Measurements from ENCODE around the gene HEMGN.

The HEMGN gene

DNA sequence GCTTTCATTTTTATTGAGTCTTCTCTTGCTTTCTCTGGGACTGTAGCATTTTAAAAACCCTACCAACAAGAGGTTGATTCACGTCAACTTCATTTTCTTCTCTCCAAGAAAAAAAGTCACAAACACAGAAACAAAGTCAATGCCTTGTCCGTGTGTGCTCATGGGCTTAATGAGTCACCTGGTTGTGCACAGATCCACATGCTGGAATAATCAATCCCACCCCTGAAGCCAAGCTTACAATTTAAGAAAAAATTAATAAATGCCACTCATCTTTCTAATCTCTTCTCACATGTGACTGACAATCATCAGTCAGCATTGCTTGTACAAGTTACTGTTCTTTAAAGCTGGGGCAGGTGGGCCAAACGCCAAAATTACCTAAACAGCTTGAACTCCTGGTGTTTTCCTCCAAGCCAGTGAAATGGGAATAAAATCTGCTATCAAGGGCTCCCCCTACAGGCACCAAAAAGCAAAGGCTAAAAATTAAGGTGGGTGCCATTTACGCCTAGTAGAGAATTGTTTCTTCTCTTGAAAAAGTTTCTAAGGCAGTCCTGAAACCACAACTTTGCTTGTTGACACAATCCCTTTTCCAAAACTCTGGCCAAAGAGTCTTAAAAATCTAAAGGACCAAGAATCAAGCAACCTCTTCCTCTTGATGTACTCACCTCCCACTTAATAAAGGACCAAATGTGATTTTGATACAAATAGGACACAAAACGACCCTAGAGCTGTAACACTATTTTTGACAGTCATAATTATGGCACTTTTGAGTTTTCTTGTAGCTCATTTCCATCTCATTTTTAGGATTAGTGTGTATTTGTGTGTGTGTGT, 37.0 kb downstream of the HEMGN start:
- peak in 3 of 56 donors; percentile 4 to 21 (median 15) for DNase-seq

- no peak for DNase-seq
These were observed 37.8 kb downstream of the HEMGN start for GRCh38 chr9:97900103-97900737.

- no peak for DNase-seq
These were observed 42.2 kb downstream of the HEMGN start for GRCh38 chr9:97895695-97896332.

GRCh38 chr9:97895211-97895610, 42.8 kb downstream of the HEMGN start:
- DNase-seq = no peak

- no peak for DNase-seq
These were observed 45.6 kb downstream of the HEMGN start for GRCh38 chr9:97892421-97892820.

DNA sequence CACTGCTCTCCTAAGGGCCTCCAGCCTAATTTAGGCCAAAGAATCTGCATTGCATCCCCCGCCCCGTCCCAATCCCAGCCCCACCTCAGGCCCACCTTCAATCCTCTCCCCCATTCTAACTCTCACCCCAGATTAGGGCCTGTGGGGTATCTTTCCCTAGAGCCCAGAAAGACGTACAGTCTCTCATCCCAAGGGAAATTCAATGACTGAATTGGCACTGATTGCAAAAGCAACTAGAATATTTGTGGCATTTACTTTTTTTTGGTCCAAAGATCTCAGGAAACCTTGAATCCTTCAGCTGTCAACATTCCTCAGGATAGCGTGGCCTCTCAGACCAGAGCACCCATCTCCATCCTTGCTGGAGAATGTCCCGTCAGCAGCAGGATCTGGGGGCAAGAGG, 46.2 kb downstream of the HEMGN start:
- DNase-seq = no peak

GRCh38 chr9:97889941-97890887, 47.8 kb downstream of the HEMGN start:
- DNase-seq = peak in 2 of 56 donors; percentile 4 to 19

GRCh38 chr9:97880336-97880735, 57.6 kb downstream of the HEMGN start:
- no peak for DNase-seq
